ENCODE data around the gene SRGAP2. TPM values are rescaled to one million over a fixed set of nuclear protein-coding genes. Genes with fewer than 3 reads are reported as not detected.
"Not testable (repeated sequence)": the region's sequence is repeated elsewhere in the genome, so short reads cannot be mapped to it uniquely, and the experiment has no call there.

The SRGAP2 gene
- polyA plus RNA-seq, 1 donor, result 24.4 TPM

DNA sequence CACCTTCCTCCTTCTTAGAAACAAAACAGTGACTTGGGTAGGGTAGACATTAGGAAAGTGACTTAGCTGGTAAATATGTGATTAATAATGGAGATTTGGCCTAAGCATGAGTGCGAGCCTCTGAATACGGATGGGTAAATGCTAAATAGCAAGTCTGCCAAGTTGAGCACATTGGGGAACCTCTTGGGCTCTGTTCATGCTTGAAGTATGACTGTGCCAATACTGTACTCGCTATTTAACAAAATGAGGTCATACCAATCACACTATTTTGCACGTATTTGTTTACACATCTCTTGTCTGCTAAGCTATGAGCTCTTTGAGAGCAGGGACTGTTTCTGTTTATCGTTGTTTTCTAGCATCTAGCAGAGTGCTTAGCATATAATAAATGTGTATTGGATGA lies 23.5 kb downstream of the SRGAP2 start:
- H3K27ac ChIP-seq (ENCODE audit: low read length); H3K27me3 ChIP-seq (ENCODE audit: control insufficient read depth, insufficient read depth, low read length); H3K4me3 ChIP-seq (ENCODE audit: low read length); H3K4me1 ChIP-seq (ENCODE audit: control insufficient read depth, insufficient read depth, low read length); H3K36me3 ChIP-seq (ENCODE audit: control insufficient read depth, insufficient read depth, low read length); H3K9me3 ChIP-seq (ENCODE audit: control insufficient read depth, low read depth, low read length); DNase-seq: not testable (repeated sequence)
- WGBS (ENCODE audit: insufficient coverage, low lambda C conversion rate), result no CpG with 5 or more reads among the region's 5 CpGs

DNA sequence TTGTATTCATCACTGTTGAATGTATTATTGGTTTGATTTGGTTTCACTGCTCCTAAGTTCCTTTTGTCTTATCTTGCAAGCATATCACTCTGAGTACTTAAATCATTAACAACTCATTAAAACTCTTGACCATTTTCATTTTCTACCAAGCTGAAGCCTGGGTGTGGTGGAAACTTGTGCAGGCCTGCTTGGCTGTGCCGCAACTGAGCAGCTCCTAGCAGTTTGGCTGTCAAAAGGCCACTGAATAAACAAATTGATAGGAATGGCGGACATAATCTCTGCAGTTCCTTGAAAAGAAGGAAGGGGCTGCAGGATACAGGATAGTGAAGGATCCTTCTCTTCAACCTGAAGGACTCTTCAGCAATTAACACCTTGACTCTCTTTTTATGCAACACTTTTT lies 25.9 kb downstream of the SRGAP2 start:
- not testable (repeated sequence) for DNase-seq; H3K27me3 ChIP-seq (ENCODE audit: control insufficient read depth, insufficient read depth, low read length); H3K9me3 ChIP-seq (ENCODE audit: control insufficient read depth, low read depth, low read length); H3K36me3 ChIP-seq (ENCODE audit: control insufficient read depth, insufficient read depth, low read length); H3K4me3 ChIP-seq (ENCODE audit: low read length); H3K4me1 ChIP-seq (ENCODE audit: control insufficient read depth, insufficient read depth, low read length); H3K27ac ChIP-seq (ENCODE audit: low read length)
- WGBS (ENCODE audit: insufficient coverage, low lambda C conversion rate), result no CpG with 5 or more reads among the region's 2 CpGs

DNA sequence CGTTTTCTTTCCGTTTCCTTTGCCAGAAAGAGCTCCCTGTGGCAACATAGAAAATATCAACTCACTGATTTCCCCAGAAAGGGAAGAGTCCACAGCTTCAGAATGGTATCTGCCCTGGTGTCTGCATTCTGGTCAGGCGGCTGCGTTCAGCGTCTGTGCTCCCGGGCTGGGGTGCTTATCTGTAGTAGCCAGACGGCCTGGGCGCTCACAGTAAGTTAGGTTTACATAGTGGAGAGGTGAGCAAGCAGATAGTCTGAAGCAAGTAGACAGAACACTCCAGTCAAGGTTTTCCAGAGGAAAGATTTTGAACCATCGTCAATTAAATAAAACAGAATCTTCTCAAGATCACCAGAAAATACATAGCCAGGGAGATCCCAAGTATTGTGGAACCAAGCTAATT lies 28.6 kb downstream of the SRGAP2 start:
- H3K9me3 ChIP-seq (ENCODE audit: control insufficient read depth, low read depth, low read length); H3K4me1 ChIP-seq (ENCODE audit: control insufficient read depth, insufficient read depth, low read length); H3K27ac ChIP-seq (ENCODE audit: low read length); H3K4me3 ChIP-seq (ENCODE audit: low read length); H3K27me3 ChIP-seq (ENCODE audit: control insufficient read depth, insufficient read depth, low read length); H3K36me3 ChIP-seq (ENCODE audit: control insufficient read depth, insufficient read depth, low read length): not testable (repeated sequence)
- no CpG with 5 or more reads among the region's 9 CpGs for WGBS (ENCODE audit: insufficient coverage, low lambda C conversion rate)
- DNase-seq, result peak in 1 of 2 donors; percentile 5

DNA sequence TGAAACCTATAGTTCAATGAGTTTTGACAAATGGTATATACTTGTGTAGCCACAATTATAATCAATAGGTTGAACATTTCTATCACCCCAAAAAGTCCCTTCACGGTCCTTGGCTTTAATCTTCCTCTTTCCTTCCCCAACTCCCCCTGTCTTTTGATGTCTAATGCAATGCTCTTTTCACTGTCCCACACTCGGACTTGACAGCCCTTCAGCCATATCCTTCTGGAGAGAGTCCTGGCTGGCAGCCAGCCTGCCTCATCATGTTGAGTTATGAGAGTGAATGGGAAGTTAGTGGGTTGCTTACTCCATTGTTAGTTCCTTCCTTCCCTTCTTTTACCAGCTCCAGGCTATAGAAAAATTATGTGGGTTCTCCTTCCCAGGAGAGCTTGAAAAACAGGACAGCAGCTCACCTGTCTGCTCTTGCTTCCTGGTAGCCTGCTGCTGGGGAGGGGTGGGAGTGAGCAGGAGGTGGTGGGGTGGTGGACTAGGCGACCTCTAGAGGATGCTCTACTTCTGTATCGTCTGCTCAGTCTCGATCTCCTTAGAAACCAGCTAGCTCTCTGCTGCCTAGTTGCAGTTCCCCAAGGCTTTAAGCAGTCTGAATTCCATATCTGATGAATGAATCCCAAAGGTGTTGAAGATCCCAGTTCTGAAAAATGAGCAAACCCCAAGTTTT lies 29.8 kb downstream of the SRGAP2 start:
- not testable (repeated sequence) for H3K27ac ChIP-seq (ENCODE audit: low read length); H3K36me3 ChIP-seq (ENCODE audit: control insufficient read depth, insufficient read depth, low read length); H3K9me3 ChIP-seq (ENCODE audit: control insufficient read depth, low read depth, low read length); H3K27me3 ChIP-seq (ENCODE audit: control insufficient read depth, insufficient read depth, low read length); H3K4me1 ChIP-seq (ENCODE audit: control insufficient read depth, insufficient read depth, low read length); H3K4me3 ChIP-seq (ENCODE audit: low read length); DNase-seq
- WGBS (ENCODE audit: insufficient coverage, low lambda C conversion rate), result no CpG with 5 or more reads among the region's 5 CpGs

DNA sequence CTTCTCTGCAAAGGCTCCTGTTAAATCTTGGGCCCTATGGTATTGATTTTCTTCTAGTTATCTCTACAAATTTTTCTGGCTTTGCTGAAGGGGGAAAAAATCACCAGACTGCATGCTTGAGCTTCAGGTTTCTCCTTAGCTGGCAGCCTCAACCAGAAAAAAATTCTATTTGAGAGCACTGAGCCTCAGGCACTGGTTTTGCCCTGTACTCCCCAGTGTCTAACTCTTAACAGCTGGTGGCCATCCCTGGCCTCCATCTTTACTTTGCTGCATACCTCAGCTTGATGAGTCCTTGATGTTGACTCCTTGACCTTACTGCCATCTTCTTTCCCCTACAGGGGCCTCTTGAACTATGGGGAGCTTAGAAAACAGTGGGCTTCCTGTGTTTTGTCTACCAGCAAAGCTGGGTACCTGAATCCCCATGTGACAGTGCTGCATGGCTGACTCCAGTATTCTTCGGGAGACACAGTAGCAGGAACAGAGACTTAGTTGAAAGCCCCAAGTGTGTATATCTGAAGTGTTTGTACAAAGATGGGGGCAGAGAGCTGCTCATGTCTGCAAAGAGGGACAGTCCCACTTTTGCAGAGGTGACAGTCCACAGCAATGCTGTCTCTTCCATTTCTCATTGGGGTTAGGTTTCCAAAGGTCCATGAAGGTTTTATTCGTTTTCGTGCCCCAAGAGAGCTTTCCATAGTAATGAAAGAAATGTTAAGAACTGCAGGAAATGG lies 31.0 kb downstream of the SRGAP2 start:
- H3K27ac ChIP-seq (ENCODE audit: low read length); DNase-seq; H3K27me3 ChIP-seq (ENCODE audit: control insufficient read depth, insufficient read depth, low read length); H3K4me1 ChIP-seq (ENCODE audit: control insufficient read depth, insufficient read depth, low read length); H3K9me3 ChIP-seq (ENCODE audit: control insufficient read depth, low read depth, low read length); H3K36me3 ChIP-seq (ENCODE audit: control insufficient read depth, insufficient read depth, low read length); H3K4me3 ChIP-seq (ENCODE audit: low read length): not testable (repeated sequence)
- WGBS (ENCODE audit: insufficient coverage, low lambda C conversion rate), result no CpG with 5 or more reads among the region's 3 CpGs

DNA sequence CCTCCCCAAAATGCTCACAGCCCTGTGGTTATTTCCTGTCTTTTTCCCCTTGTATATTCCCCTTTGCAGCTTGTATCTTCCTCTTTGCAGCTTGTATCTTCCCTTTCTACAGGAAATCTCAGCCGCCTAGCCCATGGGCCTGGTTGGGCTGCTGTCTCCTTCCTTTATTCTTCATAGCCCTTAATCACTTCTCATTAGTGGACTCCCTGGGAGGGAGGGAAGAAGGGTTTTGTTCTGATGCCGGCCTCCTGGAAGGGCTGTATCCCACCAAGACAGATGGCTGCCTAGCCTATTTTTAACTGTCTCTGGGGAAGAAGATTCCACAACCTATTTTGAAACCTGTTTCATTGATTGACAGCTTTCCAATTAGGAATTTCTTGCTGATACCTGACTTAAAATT lies 31.8 kb downstream of the SRGAP2 start:
- H3K27me3 ChIP-seq (ENCODE audit: control insufficient read depth, insufficient read depth, low read length); H3K4me3 ChIP-seq (ENCODE audit: low read length); H3K4me1 ChIP-seq (ENCODE audit: control insufficient read depth, insufficient read depth, low read length); H3K9me3 ChIP-seq (ENCODE audit: control insufficient read depth, low read depth, low read length); DNase-seq; H3K36me3 ChIP-seq (ENCODE audit: control insufficient read depth, insufficient read depth, low read length); H3K27ac ChIP-seq (ENCODE audit: low read length): not testable (repeated sequence)
- WGBS (ENCODE audit: insufficient coverage, low lambda C conversion rate), result no CpG with 5 or more reads among the region's 2 CpGs

DNA sequence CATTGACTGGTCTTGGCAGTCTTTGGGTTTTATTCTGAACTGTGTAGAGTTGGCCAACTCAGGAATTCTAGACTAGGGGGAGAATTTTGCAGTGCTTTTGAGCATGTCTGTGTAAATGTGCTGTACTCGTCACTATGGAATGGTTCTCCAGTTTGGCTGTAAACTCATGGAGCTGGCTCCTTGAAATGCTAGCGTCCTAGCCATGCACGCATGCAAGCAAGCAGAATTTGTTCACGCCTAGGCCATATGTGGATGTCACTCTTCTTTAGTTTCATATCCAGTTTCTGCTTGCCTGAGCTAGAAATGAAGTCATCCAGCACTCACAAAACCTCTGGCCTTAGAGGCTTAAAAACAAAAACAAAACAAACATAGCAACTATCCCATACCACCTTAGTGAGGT lies 36.9 kb downstream of the SRGAP2 start:
- H3K27me3 ChIP-seq (ENCODE audit: control insufficient read depth, insufficient read depth, low read length); H3K27ac ChIP-seq (ENCODE audit: low read length); H3K9me3 ChIP-seq (ENCODE audit: control insufficient read depth, low read depth, low read length); DNase-seq; H3K4me1 ChIP-seq (ENCODE audit: control insufficient read depth, insufficient read depth, low read length); H3K4me3 ChIP-seq (ENCODE audit: low read length); H3K36me3 ChIP-seq (ENCODE audit: control insufficient read depth, insufficient read depth, low read length): not testable (repeated sequence)
- WGBS (ENCODE audit: insufficient coverage, low lambda C conversion rate), result no CpG with 5 or more reads among the region's 4 CpGs

DNA sequence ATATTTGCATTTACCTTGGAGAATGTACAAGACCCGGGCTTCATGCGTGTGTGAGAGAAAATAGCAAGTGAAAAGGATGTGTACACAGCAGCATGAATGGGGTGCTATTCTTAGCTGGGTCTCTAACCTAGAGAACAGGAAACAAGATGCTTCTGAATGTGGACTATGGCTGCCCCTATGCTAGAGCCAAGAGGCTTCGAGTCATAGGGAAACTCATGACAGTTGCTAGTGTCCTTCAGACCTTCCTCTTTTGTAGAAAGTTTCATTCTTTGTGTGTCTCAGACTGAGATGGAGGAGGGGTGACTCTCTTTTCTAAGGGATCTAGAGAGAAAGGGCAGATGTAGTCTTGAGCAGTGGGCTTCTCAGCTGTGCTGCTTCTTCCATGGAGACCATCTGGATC lies 40.0 kb downstream of the SRGAP2 start:
- not testable (repeated sequence) for H3K4me3 ChIP-seq (ENCODE audit: low read length); DNase-seq; H3K9me3 ChIP-seq (ENCODE audit: control insufficient read depth, low read depth, low read length); H3K27ac ChIP-seq (ENCODE audit: low read length); H3K4me1 ChIP-seq (ENCODE audit: control insufficient read depth, insufficient read depth, low read length); H3K36me3 ChIP-seq (ENCODE audit: control insufficient read depth, insufficient read depth, low read length); H3K27me3 ChIP-seq (ENCODE audit: control insufficient read depth, insufficient read depth, low read length)
- no CpG with 5 or more reads among the region's 3 CpGs for WGBS (ENCODE audit: insufficient coverage, low lambda C conversion rate)

DNA sequence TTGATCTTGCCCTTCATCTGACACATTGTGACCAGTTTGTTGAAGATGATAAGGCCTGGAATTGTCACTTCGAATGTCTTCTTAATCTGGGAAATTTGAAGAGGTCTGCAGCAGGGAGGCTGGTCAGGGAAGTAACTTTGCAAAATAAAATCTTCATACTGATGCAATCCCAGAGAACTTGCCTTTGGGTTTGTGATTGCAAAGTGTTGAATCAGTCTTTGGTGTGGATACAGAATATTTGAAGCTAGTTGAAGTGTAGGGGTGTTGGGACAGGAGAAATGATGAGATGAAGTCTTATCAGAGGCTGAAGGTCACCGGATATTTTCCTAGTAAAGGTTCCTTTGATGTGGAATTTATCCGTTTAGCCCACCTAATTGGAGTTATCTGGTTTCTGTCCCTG lies 42.1 kb downstream of the SRGAP2 start:
- no CpG with 5 or more reads among the region's 3 CpGs for WGBS (ENCODE audit: insufficient coverage, low lambda C conversion rate)
- H3K27ac ChIP-seq (ENCODE audit: low read length); H3K4me1 ChIP-seq (ENCODE audit: control insufficient read depth, insufficient read depth, low read length); H3K36me3 ChIP-seq (ENCODE audit: control insufficient read depth, insufficient read depth, low read length); H3K9me3 ChIP-seq (ENCODE audit: control insufficient read depth, low read depth, low read length); H3K4me3 ChIP-seq (ENCODE audit: low read length); H3K27me3 ChIP-seq (ENCODE audit: control insufficient read depth, insufficient read depth, low read length); DNase-seq: not testable (repeated sequence)

DNA sequence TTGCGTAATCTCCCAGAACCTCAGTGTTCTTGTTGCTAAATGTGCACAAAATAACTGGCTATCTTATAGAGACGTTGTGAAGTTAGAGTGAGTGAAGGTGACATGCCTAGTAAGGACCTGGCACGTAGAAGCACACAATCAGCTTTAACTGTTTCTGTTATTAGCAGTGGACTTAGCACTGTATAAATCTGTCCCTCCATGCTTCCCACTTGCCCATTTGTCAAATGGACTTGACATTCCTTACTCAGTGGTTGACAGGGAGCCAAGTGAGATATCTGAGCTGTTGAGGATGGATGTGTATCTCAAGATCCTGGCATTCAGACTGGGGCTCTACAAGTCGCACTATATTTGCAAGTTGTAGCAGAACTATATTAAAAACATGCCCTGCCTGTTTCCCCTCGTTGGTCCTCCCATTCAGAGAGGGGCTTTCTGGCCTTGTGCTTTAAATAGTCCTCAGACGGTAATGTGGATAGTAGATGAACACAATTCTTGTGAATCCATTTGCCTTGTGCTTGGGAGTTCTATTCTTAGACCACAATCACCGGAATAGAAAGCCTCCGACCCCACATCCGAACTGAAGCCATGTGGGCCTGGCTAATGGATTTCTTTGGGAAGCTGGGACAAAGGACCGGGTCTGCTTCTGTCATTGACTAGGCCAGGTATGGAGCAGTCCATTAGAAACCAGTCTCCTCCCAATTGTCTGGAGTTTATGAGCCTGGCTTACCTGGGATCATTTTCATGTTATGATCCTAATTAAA lies 43.0 kb downstream of the SRGAP2 start:
- WGBS (ENCODE audit: insufficient coverage, low lambda C conversion rate), result no CpG with 5 or more reads among the region's 10 CpGs
- not testable (repeated sequence) for H3K36me3 ChIP-seq (ENCODE audit: control insufficient read depth, insufficient read depth, low read length); H3K27me3 ChIP-seq (ENCODE audit: control insufficient read depth, insufficient read depth, low read length); H3K4me1 ChIP-seq (ENCODE audit: control insufficient read depth, insufficient read depth, low read length); H3K27ac ChIP-seq (ENCODE audit: low read length); DNase-seq; H3K4me3 ChIP-seq (ENCODE audit: low read length); H3K9me3 ChIP-seq (ENCODE audit: control insufficient read depth, low read depth, low read length)
